WTC11 (cell line): ENCODE measurements around the gene TM9SF3. TPM values are rescaled to one million over a fixed set of nuclear protein-coding genes. Genes with fewer than 3 reads are reported as not detected.

Source experiments
- ATAC-seq: fragments of 200-7000 bp; cut with Tn5 transposase; 2 replicates; pipeline ENCODE4 v1.10.0; 2021; ENCODE audit warnings: mild to moderate bottlenecking, moderate library complexity
- CTCF ChIA-PET: fragments of 300-600 bp; sonication (Branson Sonifier 250); formaldehyde crosslinking; loops from one replicate; lab custom pipeline; 2021; ENCODE audit warnings: antibody characterized with exemption; lab: Charles Lee
- POLR2A ChIA-PET: fragments of 350-600 bp; sonication (Branson Sonifier 250); formaldehyde crosslinking; loops from one replicate; lab custom pipeline; 2021; ENCODE audit warnings: antibody characterized with exemption; lab: Charles Lee
- DNase-seq: peaks from one replicate; pipeline ENCODE4 v3.0.0; 2021; ENCODE audit warnings: low spot score
- H3K27ac Mint-ChIP-seq: 2 replicates; pipeline ENCODE4 v1.8.0; 2021; ENCODE audit warnings: mixed read lengths
- H3K27me3 Mint-ChIP-seq: 2 replicates; pipeline ENCODE4 v1.8.0; 2021; ENCODE audit warnings: low read depth, mild to moderate bottlenecking, moderate library complexity, mixed read lengths
- H3K36me3 Mint-ChIP-seq: 2 replicates; pipeline ENCODE4 v1.8.0; 2021; ENCODE audit warnings: mixed read lengths
- H3K4me1 Mint-ChIP-seq: 2 replicates; pipeline ENCODE4 v1.8.0; 2022; ENCODE audit warnings: mixed read lengths
- H3K4me3 Mint-ChIP-seq: 2 replicates; pipeline ENCODE4 v1.8.0; 2021; ENCODE audit warnings: mild to moderate bottlenecking, moderate library complexity, mixed read lengths
- H3K9me3 Mint-ChIP-seq: 2 replicates; pipeline ENCODE4 v1.8.0; 2021; ENCODE audit warnings: mixed read lengths
- ATF1 ChIP-seq: sonication (generic); formaldehyde crosslinking; IDR thresholded peaks from 2 replicates; pipeline ENCODE4 v1.8.1; 2023; ENCODE audit warnings: mild to moderate bottlenecking, moderate library complexity, missing genetic modification reagents
- NFE2L1 ChIP-seq: sonication (generic); formaldehyde crosslinking; IDR thresholded peaks from 2 replicates; pipeline ENCODE4 v1.8.1; 2023; ENCODE audit warnings: missing genetic modification reagents
- NR3C1 ChIP-seq: sonication (generic); formaldehyde crosslinking; conservative IDR thresholded peaks from 2 replicates; pipeline ENCODE4 v1.8.1; 2023; ENCODE audit warnings: low read depth, mild to moderate bottlenecking, missing genetic modification reagents
- RELA ChIP-seq: sonication (generic); formaldehyde crosslinking; IDR thresholded peaks from 2 replicates; pipeline ENCODE4 v1.8.1; 2022; ENCODE audit warnings: missing genetic modification reagents, mild to moderate bottlenecking, borderline replicate concordance
- ZNF232 ChIP-seq: sonication (generic); formaldehyde crosslinking; IDR thresholded peaks from 2 replicates; pipeline ENCODE4 v1.8.0; 2022; ENCODE audit warnings: mild to moderate bottlenecking, missing genetic modification reagents
- ZNF317 ChIP-seq: sonication (generic); formaldehyde crosslinking; IDR thresholded peaks from 2 replicates; pipeline ENCODE4 v1.8.1; 2023; ENCODE audit warnings: low read depth, mild to moderate bottlenecking, moderate library complexity, missing genetic modification reagents, borderline replicate concordance
- ZNF416 ChIP-seq: fragments of 250-450 bp; sonication (Bioruptor Pico); IDR thresholded peaks from 2 replicates; pipeline ENCODE4 v1.9.0; 2021; ENCODE audit warnings: mild to moderate bottlenecking, inconsistent platforms
- total RNA-seq: library from RNA; stranded (reverse); gene quantifications from 3 replicates; pipeline ENCODE4 v1.2.3, GENCODE V29; 2021

Gene TM9SF3
- total RNA-seq, 1 experiment from 2014 or later = 116 TPM

DNA sequence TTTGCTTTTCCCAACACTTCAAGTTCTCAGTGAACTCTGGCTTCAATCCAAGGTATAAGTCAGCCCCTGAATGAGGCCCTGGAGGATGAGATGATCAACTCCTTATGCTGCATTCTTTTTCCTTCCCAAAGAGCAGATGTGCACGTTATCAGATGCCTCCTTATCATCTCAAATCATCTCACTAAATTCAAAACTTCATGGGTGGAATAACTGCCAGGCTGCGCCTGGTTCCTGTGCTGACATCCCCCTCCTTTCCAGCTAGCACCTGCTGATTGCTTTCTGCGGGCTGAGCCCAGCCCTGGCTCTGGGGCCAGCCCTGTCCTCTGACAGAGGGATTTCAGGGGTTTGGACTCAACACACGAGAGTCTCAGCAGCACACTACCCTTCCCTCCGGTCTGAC lies 118.0 kb downstream of the TM9SF3 start:
- H3K4me1 Mint-ChIP-seq = peaks cover 30% of the 10 kb centered on the region
- H3K4me3 Mint-ChIP-seq = no peak overlapping the region
- ATAC-seq = no peak
- H3K27me3 Mint-ChIP-seq = no peaks in the 10 kb centered on the region
- no peaks in the 10 kb centered on the region for H3K36me3 Mint-ChIP-seq
- no peaks in the 10 kb centered on the region for H3K9me3 Mint-ChIP-seq
- POLR2A ChIA-PET = interaction anchor here (1.1 kb wide), 1 partner anchor 44 kb away, joined by 3 read pairs; no protein-coding TSS in a partner anchor
- TF ChIP-seq ATF1 (CRISPR knock-in tag) (no peak), ZNF317 (no peak), NFE2L1 (CRISPR knock-in tag) (no peak), ZNF232 (no peak), NR3C1 (CRISPR knock-in tag) (no peak), ZNF416 (CRISPR knock-in tag) (no peak), RELA (CRISPR knock-in tag) (no peak)
- TF ChIP-seq, all 79 proteins: peak for 0
- CTCF ChIA-PET = interaction anchor here (0.6 to 4.6 kb wide), 12 partner anchors 11 to 93 kb away, joined by 4 to 30 read pairs (median 10); partner anchors contain the start of gene TLL2
- H3K27ac Mint-ChIP-seq = no peak overlapping the region
- DNase-seq = no peak

Other genes starting within 250 kb of the TM9SF3 start
- gene OPALIN, start 228.0 kb downstream of the TM9SF3 start, total RNA-seq = 0.04 TPM in 1 of 3 replicates, not detected in the others
- 9.1 to 9.2 TPM (median 9.1 TPM) in 3 replicates for gene TLL2, start 73.1 kb downstream of the TM9SF3 start, total RNA-seq
- 3.3 to 4.3 TPM (median 3.5 TPM) in 3 replicates for gene PIK3AP1, start 133.5 kb upstream of the TM9SF3 start, total RNA-seq
- gene LCOR, start 245.3 kb upstream of the TM9SF3 start, total RNA-seq = 23.9 to 28.1 TPM (median 24.2 TPM) in 3 replicates